Dendritic cell treated with granulocyte-macrophage colony-stimulating factor and Interleukin-4, amounts not matched to agents 40 ng/mL and 50 ng/mL, for 4 days (primary cell): ENCODE measurements around the gene MYLK.
A peak's percentile ranks its signal among the peaks of the same experiment; 100 is the strongest.

Experiments
- H3K27ac Mint-ChIP-seq: one replicate; pipeline ENCODE4 v1.8.0; 2022; ENCODE audit warnings: mild to moderate bottlenecking, mixed read lengths
- H3K27me3 Mint-ChIP-seq: one replicate; pipeline ENCODE4 v1.8.0; 2022; ENCODE audit warnings: mild to moderate bottlenecking, mixed read lengths
- H3K36me3 Mint-ChIP-seq: one replicate; pipeline ENCODE4 v1.8.0; 2022; ENCODE audit warnings: low read depth, mixed read lengths
- H3K4me1 Mint-ChIP-seq: one replicate; pipeline ENCODE4 v1.8.0; 2022; ENCODE audit warnings: low read depth, mixed read lengths
- H3K4me3 Mint-ChIP-seq: one replicate; pipeline ENCODE4 v1.8.0; 2022; ENCODE audit warnings: mild to moderate bottlenecking, moderate library complexity, mixed read lengths
- H3K9me3 Mint-ChIP-seq: one replicate; pipeline ENCODE4 v1.8.0; 2022; ENCODE audit warnings: mixed read lengths
- intact Hi-C: fragments of 100-400 bp; cut with micrococcal nuclease; formaldehyde crosslinking; loops from one replicate; pipeline ENCODE4 v1.15.0; 2022

The MYLK gene

GRCh38 chr3:123640311-123640710 lies 243.8 kb downstream of the MYLK start:
- no peaks in the 10 kb centered on the region for H3K9me3 Mint-ChIP-seq
- peaks cover 9% of the 10 kb centered on the region for H3K4me1 Mint-ChIP-seq
- H3K4me3 Mint-ChIP-seq, result no peak overlapping the region
- H3K27me3 Mint-ChIP-seq, result peaks cover 7% of the 10 kb centered on the region
- intact Hi-C loops, result no loop called here
- H3K27ac Mint-ChIP-seq, result no peak overlapping the region
- H3K36me3 Mint-ChIP-seq, result no peaks in the 10 kb centered on the region

GRCh38 chr3:123638936-123639689 lies 245.0 kb downstream of the MYLK start:
- H3K27me3 Mint-ChIP-seq, result peaks cover 7% of the 10 kb centered on the region

DNA sequence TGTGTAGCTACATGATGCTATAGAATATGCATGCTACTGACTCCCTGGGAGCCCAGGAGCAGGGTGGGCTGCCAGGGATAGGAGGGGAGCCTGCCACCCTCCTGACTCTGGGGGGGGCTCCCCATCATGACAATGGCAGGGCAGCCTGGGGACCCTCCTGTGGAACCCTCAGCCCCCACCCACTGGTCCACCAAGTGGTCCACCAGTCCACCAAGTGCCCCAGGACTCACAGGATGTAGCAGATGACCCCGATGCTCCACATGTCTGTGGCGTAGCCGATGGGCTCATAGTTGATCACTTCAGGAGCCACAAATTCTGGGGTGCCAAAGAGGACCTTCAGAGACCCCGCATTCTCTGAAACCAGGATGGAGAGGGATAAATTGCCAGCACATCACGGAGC lies 246.3 kb downstream of the MYLK start:
- H3K27ac Mint-ChIP-seq, result no peak overlapping the region
- no peaks in the 10 kb centered on the region for H3K9me3 Mint-ChIP-seq
- H3K4me3 Mint-ChIP-seq, result no peak overlapping the region
- H3K36me3 Mint-ChIP-seq, result no peaks in the 10 kb centered on the region
- H3K27me3 Mint-ChIP-seq, result peaks cover 7% of the 10 kb centered on the region
- intact Hi-C loops, result no loop called here
- H3K4me1 Mint-ChIP-seq, result peaks cover 22% of the 10 kb centered on the region

More at GRCh38 chr3:123638936-123639689, 245.0 kb downstream of the MYLK start:
- H3K4me1 Mint-ChIP-seq, result peaks cover 18% of the 10 kb centered on the region
- no peaks in the 10 kb centered on the region for H3K36me3 Mint-ChIP-seq
- no peaks in the 10 kb centered on the region for H3K9me3 Mint-ChIP-seq
- H3K27ac Mint-ChIP-seq, result no peak overlapping the region
- H3K4me3 Mint-ChIP-seq, result no peak overlapping the region
- intact Hi-C loops, result no loop called here

GRCh38 chr3:123637131-123637530 lies 247.0 kb downstream of the MYLK start:
- intact Hi-C loops, result no loop called here
- Mint-ChIP-seq H3K27ac (no peak overlapping the region), H3K9me3 (no peaks in the 10 kb centered on the region), H3K27me3 (peaks cover 7% of the 10 kb centered on the region), H3K4me3 (no peak overlapping the region), H3K36me3 (no peaks in the 10 kb centered on the region), H3K4me1 (peaks cover 23% of the 10 kb centered on the region)

DNA sequence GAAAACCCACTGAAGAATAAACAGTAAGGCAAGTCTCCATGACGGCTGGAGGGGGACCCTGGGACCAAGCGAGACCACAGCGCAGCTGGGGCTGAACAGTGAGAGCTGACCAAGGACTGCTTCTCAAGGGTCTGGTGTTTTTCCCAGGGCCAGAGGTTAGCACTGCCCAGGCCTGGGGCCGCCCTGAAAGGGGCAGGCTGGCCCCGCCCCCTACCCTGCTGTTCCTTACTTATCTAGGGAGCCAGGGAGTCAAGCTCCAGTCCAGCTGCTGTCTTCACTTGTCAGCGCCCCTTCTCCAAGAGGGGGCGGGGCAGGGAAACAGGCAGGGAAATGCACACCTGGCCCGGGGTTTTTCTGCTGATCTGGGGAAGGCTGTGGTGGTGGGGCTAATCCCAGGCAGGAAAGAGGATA lies 247.7 kb downstream of the MYLK start:
- H3K4me3 Mint-ChIP-seq, result no peak overlapping the region
- intact Hi-C loops, result no loop called here
- peaks cover 22% of the 10 kb centered on the region for H3K4me1 Mint-ChIP-seq
- no peak overlapping the region for H3K27ac Mint-ChIP-seq
- no peaks in the 10 kb centered on the region for H3K36me3 Mint-ChIP-seq
- H3K27me3 Mint-ChIP-seq, result peaks cover 7% of the 10 kb centered on the region
- H3K9me3 Mint-ChIP-seq, result no peaks in the 10 kb centered on the region

DNA sequence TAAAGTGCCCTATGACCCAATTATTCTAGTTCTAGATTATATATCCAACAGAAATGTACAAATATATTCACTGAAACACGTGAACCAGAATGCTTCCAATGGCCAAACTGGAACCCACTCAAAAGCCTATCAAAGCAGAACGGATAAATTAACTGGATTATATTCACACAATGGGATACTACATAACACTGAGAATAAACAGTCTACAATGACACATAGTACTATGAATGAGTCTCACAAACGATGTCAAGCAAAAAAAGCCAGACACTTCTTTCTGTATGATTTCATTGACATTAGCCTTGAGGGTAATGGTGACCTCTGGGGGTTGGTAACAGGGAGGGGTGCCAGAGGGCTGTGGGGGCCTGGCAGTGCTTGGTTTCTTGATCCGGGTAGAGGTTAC lies 248.4 kb downstream of the MYLK start:
- Mint-ChIP-seq H3K9me3 (no peaks in the 10 kb centered on the region), H3K4me3 (no peak overlapping the region), H3K4me1 (peaks cover 22% of the 10 kb centered on the region), H3K27me3 (peaks cover 7% of the 10 kb centered on the region), H3K27ac (no peak overlapping the region), H3K36me3 (no peaks in the 10 kb centered on the region)
- intact Hi-C loops, result no loop called here

GRCh38 chr3:123635217-123635616 lies 248.9 kb downstream of the MYLK start:
- intact Hi-C loops, result no loop called here
- Mint-ChIP-seq H3K9me3 (no peaks in the 10 kb centered on the region), H3K4me1 (peaks cover 22% of the 10 kb centered on the region), H3K4me3 (no peak overlapping the region), H3K27ac (no peak overlapping the region), H3K36me3 (no peaks in the 10 kb centered on the region), H3K27me3 (peaks cover 7% of the 10 kb centered on the region)

- intact Hi-C loops, result no loop called here
- peak overlapping the region; percentile 55 for H3K27ac Mint-ChIP-seq
- H3K27me3 Mint-ChIP-seq, result peaks cover 8% of the 10 kb centered on the region
- H3K4me3 Mint-ChIP-seq, result no peak overlapping the region
- H3K36me3 Mint-ChIP-seq, result no peaks in the 10 kb centered on the region
- H3K4me1 Mint-ChIP-seq, result peaks cover 22% of the 10 kb centered on the region
- no peaks in the 10 kb centered on the region for H3K9me3 Mint-ChIP-seq
Observed at GRCh38 chr3:123634149-123635051, 249.7 kb downstream of the MYLK start.

DNA sequence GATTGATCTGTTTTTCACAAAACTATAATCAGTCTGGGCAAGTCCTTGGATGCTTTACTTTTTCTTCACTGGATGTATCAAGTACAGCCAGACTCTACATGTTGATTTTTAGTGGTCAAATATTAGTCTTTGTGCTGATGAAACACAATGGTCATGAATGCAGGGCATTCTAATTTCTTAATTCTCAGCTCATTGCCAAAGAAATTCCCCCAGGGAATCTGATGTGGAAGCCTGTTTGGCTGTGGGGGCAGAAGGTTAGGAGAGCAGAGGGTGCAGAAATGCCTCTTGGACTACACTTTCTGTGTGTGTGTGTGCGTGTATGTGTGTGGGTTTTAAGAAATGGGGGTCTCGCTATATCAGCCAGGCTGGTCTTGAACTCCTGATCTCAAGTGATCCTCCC lies 250.6 kb downstream of the MYLK start:
- intact Hi-C loops, result no loop called here
- H3K36me3 Mint-ChIP-seq, result no peaks in the 10 kb centered on the region
- H3K27me3 Mint-ChIP-seq, result peaks cover 2% of the 10 kb centered on the region
- no peaks in the 10 kb centered on the region for H3K9me3 Mint-ChIP-seq
- no peak overlapping the region for H3K4me3 Mint-ChIP-seq
- H3K27ac Mint-ChIP-seq, result peak overlapping the region; percentile 55
- H3K4me1 Mint-ChIP-seq, result peaks cover 22% of the 10 kb centered on the region

DNA sequence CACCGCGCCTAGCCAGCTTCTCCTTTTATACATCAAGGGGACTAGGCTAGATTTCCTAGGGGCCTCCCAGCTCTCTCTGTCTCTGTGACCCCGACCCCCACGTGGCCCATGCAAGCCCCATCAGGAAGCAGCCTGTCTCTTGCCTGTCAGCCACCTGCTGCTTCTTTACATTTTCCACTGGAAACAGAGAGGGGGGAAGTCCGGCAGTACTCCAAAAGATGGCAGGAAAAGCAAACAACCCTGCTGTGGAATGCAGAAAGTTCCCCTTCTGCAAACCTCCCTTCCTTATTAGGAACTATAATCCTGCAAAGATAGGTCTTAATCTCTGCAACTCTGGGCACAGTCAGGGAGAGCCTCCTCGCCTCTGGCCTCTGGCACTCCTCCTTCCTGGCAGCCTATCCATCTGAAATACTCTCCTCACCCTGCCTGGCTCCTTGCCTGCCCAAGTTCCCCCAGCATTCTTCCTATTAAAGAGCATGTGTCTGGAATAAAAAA lies 251.9 kb downstream of the MYLK start:
- Mint-ChIP-seq H3K27me3 (peaks cover 1% of the 10 kb centered on the region), H3K4me1 (peaks cover 22% of the 10 kb centered on the region), H3K36me3 (no peaks in the 10 kb centered on the region), H3K4me3 (no peak overlapping the region), H3K9me3 (no peaks in the 10 kb centered on the region), H3K27ac (peak overlapping the region; percentile 51)
- intact Hi-C loops, result no loop called here

DNA sequence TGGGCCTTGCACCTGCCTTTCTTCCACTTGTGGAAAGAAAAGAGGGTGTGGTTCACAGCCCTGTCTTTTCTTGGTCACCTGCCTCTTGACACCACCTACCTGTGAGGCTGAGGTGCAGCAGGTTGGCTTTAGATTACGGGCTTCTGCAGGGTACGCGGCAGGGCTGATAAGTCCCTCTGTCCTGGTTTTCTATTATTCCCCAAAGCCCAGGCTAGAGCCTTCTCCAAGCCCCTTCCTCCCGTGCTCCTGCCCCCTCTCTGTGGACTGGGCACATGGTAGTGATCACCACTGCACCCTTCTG lies 254.4 kb downstream of the MYLK start:
- intact Hi-C loops, result no loop called here
- no peak overlapping the region for H3K4me3 Mint-ChIP-seq
- no peaks in the 10 kb centered on the region for H3K36me3 Mint-ChIP-seq
- peaks cover 1% of the 10 kb centered on the region for H3K27me3 Mint-ChIP-seq
- peaks cover 23% of the 10 kb centered on the region for H3K4me1 Mint-ChIP-seq
- H3K9me3 Mint-ChIP-seq, result no peaks in the 10 kb centered on the region
- H3K27ac Mint-ChIP-seq, result peak overlapping the region; percentile 27

DNA sequence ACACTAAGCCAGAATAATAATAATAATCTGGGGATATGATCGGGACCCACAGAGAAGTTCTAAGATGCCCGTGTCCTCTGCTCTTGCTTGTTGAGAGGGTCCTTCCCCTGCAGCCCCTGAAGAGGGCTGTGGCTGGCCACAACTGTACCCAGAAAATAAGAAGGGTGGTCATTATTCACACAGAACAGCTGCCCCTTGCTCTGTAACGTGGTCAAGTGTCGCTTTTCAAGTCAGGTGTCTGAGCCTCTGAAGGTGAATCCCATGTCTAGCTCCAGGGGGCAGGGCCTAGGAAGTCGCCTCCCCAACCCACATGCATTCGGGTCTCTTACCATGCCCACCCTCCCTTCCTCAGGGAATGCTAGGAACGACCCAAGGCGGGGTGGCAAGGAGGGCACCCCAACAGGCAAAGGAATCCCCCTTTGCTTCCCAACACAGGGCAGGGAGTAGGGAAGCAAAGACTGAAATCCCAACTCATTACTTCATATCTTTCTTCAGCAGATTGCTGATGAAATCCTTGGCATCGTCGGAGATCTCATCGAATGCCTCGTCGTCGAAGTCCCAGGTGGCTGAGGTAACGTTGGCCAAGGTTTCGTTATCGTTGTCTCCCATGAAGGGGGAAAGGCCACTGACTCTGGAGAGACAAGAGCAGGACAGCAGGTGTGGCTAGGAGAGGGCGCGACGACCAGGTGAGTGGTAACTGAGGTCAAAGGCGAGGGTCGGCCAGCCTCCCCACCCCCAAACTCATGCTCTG lies 255.0 kb downstream of the MYLK start:
- no peak overlapping the region for H3K4me3 Mint-ChIP-seq
- no peaks in the 10 kb centered on the region for H3K36me3 Mint-ChIP-seq
- intact Hi-C loops, result no loop called here
- peaks cover 23% of the 10 kb centered on the region for H3K4me1 Mint-ChIP-seq
- no peaks in the 10 kb centered on the region for H3K9me3 Mint-ChIP-seq
- peak overlapping the region; percentile 27 for H3K27ac Mint-ChIP-seq
- H3K27me3 Mint-ChIP-seq, result peaks cover 1% of the 10 kb centered on the region

- Mint-ChIP-seq H3K27me3 (peaks cover 1% of the 10 kb centered on the region), H3K27ac (no peak overlapping the region), H3K36me3 (no peaks in the 10 kb centered on the region), H3K9me3 (no peaks in the 10 kb centered on the region), H3K4me3 (no peak overlapping the region), H3K4me1 (peaks cover 23% of the 10 kb centered on the region)
- intact Hi-C loops, result no loop called here
Observed at GRCh38 chr3:123627673-123628670, 256.2 kb downstream of the MYLK start.
